HepG2 (cell line): ENCODE results near the gene ZDHHC7. TPM values are rescaled to one million over a fixed set of nuclear protein-coding genes. Genes with fewer than 3 reads are reported as not detected.
A peak's percentile ranks its signal among the peaks of the same experiment; 100 is the strongest.

Source experiments
- IRF2 ChIP-seq: IDR thresholded peaks from 2 replicates; pipeline ENCODE4 v1.6.1; 2018; ENCODE audit warnings: missing genetic modification reagents, missing compliant biosample characterization
- MED1 ChIP-seq: sonication (generic); formaldehyde crosslinking; IDR thresholded peaks from 2 replicates; pipeline ENCODE4 v1.4.0; 2020; ENCODE audit warnings: missing genetic modification reagents
- MXD4 ChIP-seq: IDR thresholded peaks from 2 replicates; pipeline ENCODE4 v1.6.1; 2016; ENCODE audit warnings: mild to moderate bottlenecking, missing biosample characterization, missing genetic modification reagents
- MYNN ChIP-seq: sonication (generic); formaldehyde crosslinking; IDR thresholded peaks from 2 replicates; pipeline ENCODE4 v1.4.0; 2020; ENCODE audit warnings: mild to moderate bottlenecking, low read depth, missing genetic modification reagents
- RBM39 ChIP-seq: fragments of 200-400 bp; formaldehyde crosslinking; IDR thresholded peaks from one replicate; pipeline ENCODE4 v1.6.1; 2018; ENCODE audit warnings: antibody characterized with exemption, mild to moderate bottlenecking, low read depth, low read length; ENCODE audit not compliant: poor library complexity, severe bottlenecking
- ZFY ChIP-seq: sonication (generic); formaldehyde crosslinking; IDR thresholded peaks from 2 replicates; pipeline ENCODE4 v1.4.0; 2020; ENCODE audit warnings: missing genetic modification reagents
- ZNF766 ChIP-seq: sonication (generic); formaldehyde crosslinking; IDR thresholded peaks from 2 replicates; pipeline ENCODE4 v1.5.0; 2020; ENCODE audit warnings: missing genetic modification reagents, borderline replicate concordance
- polyA plus RNA-seq, 8 experiments: library from polyadenylated mRNA; depleted of rRNA in 3 of 8; stranded (reverse) in 7 of 8; unstranded in 1 of 8; fragments of >200 nt; fragmentation: Illumina TruSeq in 4 of 8; extraction: Trizol in 4 of 8; gene quantifications; 2 replicates each; pipeline versions ENCODE4 v1.2.1 to v1.2.3, GENCODE V29; 2011 to 2016; ENCODE audit warnings: low read depth in 4 of 8, missing spikeins in 1 of 8, mixed read lengths in 1 of 8; ENCODE audit not compliant: insufficient read depth in 1 of 8
- total RNA-seq, 5 experiments: library from RNA; depleted of rRNA; stranded (reverse); fragments of >200 nt; fragmentation: Illumina TruSeq; extraction: Trizol; gene quantifications; 2 replicates each; pipeline ENCODE4 v1.2.3, GENCODE V29; 2016; ENCODE audit warnings: low read depth in 1 of 5
- TF ChIP-seq, protein P1 (sequence below): IDR thresholded peaks from 2 replicates; pipeline ENCODE4 v1.4.0; 2020; ENCODE audit warnings: mild to moderate bottlenecking, missing genetic modification reagents
- TF ChIP-seq, protein P2 (sequence below): IDR thresholded peaks from 2 replicates; pipeline ENCODE4 v1.6.1; 2016; ENCODE audit warnings: control low read depth
- TF ChIP-seq, protein P3 (sequence below): sonication (generic); formaldehyde crosslinking; IDR thresholded peaks from 2 replicates; pipeline ENCODE4 v1.8.0; 2022; ENCODE audit warnings: mild to moderate bottlenecking, missing genetic modification reagents, borderline replicate concordance
- TF ChIP-seq, protein P4 (sequence below): sonication (generic); formaldehyde crosslinking; conservative IDR thresholded peaks from 2 replicates; pipeline ENCODE4 v1.8.0; 2022; ENCODE audit warnings: mild to moderate bottlenecking, moderate library complexity, missing genetic modification reagents
- TF ChIP-seq, protein P5 (sequence below): sonication (generic); formaldehyde crosslinking; IDR thresholded peaks from 2 replicates; pipeline ENCODE4 v1.5.1; 2020; ENCODE audit warnings: mild to moderate bottlenecking, missing genetic modification reagents
- TF ChIP-seq, protein P6 (sequence below): sonication (generic); formaldehyde crosslinking; IDR thresholded peaks from 2 replicates; pipeline ENCODE4 v1.5.1; 2020; ENCODE audit warnings: mild to moderate bottlenecking, missing genetic modification reagents, moderate library complexity

Gene ZDHHC7
- total and polyA plus RNA-seq, 2 of the 13 experiments (the other 11 are each of a cell fraction or from before 2014, with no cell fraction given), result 46.8 to 67.6 TPM

DNA sequence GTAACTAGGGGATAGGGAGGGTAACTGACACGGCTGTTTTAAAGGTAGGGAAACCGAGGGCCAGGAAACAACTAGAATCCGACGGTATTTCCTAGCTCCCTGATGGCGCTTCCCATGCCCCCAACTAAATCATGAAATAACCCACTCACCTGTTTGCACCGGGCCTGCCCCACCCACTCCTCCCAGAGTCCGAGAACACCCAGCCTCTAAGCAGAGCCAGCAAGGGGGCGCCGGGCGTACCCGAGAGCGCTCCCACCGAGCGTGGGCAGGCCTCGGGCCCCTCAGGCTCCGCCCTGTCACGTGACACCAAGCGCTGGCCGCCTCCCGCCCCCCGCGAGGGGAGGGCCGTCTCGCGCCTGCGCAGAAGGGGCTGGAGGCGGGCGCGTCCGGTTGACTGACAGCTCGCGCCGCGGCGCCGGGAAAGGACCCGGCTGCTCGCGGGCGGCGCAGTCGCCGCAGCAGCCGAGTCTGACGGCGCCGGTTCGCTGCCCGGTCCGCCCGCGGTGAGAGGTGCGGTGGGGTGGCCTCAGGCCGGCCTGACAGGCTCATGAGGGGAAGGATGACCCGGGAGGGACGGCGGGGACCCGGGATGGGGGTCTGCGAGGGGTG, 16.1 kb upstream of the ZDHHC7 start, which contains the start of gene KIAA0513 (continued):
- peak; percentile 60 for TF ChIP-seq RBM39
- TF ChIP-seq ZNF766 (CRISPR knock-in tag), result no peak
- peak; percentile 41; the same call in 1 of the 2 replicates for TF ChIP-seq MED1
- TF ChIP-seq, protein P1, sequence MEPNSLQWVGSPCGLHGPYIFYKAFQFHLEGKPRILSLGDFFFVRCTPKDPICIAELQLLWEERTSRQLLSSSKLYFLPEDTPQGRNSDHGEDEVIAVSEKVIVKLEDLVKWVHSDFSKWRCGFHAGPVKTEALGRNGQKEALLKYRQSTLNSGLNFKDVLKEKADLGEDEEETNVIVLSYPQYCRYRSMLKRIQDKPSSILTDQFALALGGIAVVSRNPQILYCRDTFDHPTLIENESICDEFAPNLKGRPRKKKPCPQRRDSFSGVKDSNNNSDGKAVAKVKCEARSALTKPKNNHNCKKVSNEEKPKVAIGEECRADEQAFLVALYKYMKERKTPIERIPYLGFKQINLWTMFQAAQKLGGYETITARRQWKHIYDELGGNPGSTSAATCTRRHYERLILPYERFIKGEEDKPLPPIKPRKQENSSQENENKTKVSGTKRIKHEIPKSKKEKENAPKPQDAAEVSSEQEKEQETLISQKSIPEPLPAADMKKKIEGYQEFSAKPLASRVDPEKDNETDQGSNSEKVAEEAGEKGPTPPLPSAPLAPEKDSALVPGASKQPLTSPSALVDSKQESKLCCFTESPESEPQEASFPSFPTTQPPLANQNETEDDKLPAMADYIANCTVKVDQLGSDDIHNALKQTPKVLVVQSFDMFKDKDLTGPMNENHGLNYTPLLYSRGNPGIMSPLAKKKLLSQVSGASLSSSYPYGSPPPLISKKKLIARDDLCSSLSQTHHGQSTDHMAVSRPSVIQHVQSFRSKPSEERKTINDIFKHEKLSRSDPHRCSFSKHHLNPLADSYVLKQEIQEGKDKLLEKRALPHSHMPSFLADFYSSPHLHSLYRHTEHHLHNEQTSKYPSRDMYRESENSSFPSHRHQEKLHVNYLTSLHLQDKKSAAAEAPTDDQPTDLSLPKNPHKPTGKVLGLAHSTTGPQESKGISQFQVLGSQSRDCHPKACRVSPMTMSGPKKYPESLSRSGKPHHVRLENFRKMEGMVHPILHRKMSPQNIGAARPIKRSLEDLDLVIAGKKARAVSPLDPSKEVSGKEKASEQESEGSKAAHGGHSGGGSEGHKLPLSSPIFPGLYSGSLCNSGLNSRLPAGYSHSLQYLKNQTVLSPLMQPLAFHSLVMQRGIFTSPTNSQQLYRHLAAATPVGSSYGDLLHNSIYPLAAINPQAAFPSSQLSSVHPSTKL, result peak; percentile 68
- TF ChIP-seq ZFY (CRISPR knock-in tag), result peak; percentile 86
- TF ChIP-seq, protein P2, sequence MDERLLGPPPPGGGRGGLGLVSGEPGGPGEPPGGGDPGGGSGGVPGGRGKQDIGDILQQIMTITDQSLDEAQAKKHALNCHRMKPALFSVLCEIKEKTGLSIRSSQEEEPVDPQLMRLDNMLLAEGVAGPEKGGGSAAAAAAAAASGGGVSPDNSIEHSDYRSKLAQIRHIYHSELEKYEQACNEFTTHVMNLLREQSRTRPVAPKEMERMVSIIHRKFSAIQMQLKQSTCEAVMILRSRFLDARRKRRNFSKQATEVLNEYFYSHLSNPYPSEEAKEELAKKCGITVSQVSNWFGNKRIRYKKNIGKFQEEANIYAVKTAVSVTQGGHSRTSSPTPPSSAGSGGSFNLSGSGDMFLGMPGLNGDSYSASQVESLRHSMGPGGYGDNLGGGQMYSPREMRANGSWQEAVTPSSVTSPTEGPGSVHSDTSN (CRISPR knock-in tag), result peak; percentile 88
- TF ChIP-seq, protein P3, sequence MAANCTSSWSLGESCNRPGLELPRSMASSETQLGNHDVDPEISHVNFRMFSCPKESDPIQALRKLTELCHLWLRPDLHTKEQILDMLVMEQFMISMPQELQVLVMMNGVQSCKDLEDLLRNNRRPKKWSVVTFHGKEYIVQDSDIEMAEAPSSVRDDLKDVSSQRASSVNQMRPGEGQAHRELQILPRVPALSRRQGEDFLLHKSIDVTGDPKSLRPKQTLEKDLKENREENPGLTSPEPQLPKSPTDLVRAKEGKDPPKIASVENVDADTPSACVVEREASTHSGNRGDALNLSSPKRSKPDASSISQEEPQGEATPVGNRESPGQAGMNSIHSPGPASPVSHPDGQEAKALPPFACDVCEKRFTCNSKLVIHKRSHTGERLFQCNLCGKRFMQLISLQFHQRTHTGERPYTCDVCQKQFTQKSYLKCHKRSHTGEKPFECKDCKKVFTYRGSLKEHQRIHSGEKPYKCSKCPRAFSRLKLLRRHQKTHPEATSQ (CRISPR knock-in tag), result peak; percentile 68; the same call in 1 of the 2 replicates
- TF ChIP-seq IRF2 (CRISPR knock-in tag), result peak; percentile 60; the same call in 1 of the 2 replicates
- TF ChIP-seq, protein P4, sequence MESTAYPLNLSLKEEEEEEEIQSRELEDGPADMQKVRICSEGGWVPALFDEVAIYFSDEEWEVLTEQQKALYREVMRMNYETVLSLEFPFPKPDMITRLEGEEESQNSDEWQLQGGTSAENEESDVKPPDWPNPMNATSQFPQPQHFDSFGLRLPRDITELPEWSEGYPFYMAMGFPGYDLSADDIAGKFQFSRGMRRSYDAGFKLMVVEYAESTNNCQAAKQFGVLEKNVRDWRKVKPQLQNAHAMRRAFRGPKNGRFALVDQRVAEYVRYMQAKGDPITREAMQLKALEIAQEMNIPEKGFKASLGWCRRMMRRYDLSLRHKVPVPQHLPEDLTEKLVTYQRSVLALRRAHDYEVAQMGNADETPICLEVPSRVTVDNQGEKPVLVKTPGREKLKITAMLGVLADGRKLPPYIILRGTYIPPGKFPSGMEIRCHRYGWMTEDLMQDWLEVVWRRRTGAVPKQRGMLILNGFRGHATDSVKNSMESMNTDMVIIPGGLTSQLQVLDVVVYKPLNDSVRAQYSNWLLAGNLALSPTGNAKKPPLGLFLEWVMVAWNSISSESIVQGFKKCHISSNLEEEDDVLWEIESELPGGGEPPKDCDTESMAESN (CRISPR knock-in tag), result peak; percentile 81; the same call in 1 of the 2 replicates
- TF ChIP-seq, protein P5, sequence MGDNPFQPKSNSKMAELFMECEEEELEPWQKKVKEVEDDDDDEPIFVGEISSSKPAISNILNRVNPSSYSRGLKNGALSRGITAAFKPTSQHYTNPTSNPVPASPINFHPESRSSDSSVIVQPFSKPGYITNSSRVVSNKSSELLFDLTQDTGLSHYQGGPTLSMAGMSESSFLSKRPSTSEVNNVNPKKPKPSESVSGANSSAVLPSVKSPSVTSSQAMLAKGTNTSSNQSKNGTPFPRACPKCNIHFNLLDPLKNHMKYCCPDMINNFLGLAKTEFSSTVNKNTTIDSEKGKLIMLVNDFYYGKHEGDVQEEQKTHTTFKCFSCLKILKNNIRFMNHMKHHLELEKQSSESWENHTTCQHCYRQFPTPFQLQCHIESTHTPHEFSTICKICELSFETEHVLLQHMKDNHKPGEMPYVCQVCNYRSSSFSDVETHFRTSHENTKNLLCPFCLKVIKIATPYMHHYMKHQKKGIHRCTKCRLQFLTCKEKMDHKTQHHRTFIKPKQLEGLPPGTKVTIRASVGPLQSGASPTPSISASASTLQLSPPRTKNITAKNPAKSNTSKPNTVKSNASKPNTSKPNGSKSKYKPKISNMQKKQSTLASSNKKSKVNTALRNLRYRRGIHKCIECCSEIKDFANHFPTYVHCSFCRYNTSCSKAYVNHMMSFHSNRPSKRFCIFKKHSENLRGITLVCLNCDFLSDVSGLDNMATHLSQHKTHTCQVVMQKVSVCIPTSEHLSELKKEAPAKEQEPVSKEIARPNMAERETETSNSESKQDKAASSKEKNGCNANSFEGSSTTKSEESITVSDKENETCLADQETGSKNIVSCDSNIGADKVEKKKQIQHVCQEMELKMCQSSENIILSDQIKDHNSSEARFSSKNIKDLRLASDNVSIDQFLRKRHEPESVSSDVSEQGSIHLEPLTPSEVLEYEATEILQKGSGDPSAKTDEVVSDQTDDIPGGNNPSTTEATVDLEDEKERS (CRISPR knock-in tag), result 0 out of 2 replicates have a peak, but pooled peaks have one; percentile 39
- peak; percentile 69; the same call in 1 of the 2 replicates for TF ChIP-seq MXD4 (CRISPR knock-in tag)
- TF ChIP-seq MYNN (CRISPR knock-in tag), result no peak
- TF ChIP-seq, protein P6, sequence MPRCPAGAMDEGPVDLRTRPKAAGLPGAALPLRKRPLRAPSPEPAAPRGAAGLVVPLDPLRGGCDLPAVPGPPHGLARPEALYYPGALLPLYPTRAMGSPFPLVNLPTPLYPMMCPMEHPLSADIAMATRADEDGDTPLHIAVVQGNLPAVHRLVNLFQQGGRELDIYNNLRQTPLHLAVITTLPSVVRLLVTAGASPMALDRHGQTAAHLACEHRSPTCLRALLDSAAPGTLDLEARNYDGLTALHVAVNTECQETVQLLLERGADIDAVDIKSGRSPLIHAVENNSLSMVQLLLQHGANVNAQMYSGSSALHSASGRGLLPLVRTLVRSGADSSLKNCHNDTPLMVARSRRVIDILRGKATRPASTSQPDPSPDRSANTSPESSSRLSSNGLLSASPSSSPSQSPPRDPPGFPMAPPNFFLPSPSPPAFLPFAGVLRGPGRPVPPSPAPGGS, result peak; percentile 59; the same call in 1 of the 2 replicates
